Osteoblast (primary cell): Measurements from ENCODE around the gene KANK2. TPM values are rescaled to one million over a fixed set of nuclear protein-coding genes. Genes with fewer than 3 reads are reported as not detected.
A peak's percentile ranks its signal among the peaks of the same experiment; 100 is the strongest.

Experiments used
- DNase-seq: peaks from one replicate; pipeline ENCODE4 v3.0.0; 2011; ENCODE audit warnings: low spot score, mixed read lengths; ENCODE audit not compliant: insufficient read length; ENCODE audit errors: missing footprints
- H2AFZ ChIP-seq: 2 replicates; pipeline ENCODE4 v1.6.0; 2011; ENCODE audit warnings: mild to moderate bottlenecking, low read length
- H3K27ac ChIP-seq: 2 replicates; pipeline ENCODE4 v1.5.1; 2011; ENCODE audit warnings: mild to moderate bottlenecking, low read depth, low read length, moderate library complexity
- H3K27me3 ChIP-seq: 2 replicates; pipeline ENCODE4 v1.6.0; 2012; ENCODE audit warnings: mild to moderate bottlenecking, control low read depth, inconsistent platforms, low read length, moderate library complexity; ENCODE audit not compliant: insufficient read depth
- H3K36me3 ChIP-seq: 2 replicates; pipeline ENCODE4 v1.5.1; 2011; ENCODE audit warnings: mild to moderate bottlenecking, low read length, control low read depth, moderate library complexity; ENCODE audit not compliant: insufficient read depth
- H3K4me1 ChIP-seq: 2 replicates; pipeline ENCODE4 v1.5.1; 2011; ENCODE audit warnings: mild to moderate bottlenecking, low read length, control low read depth, moderate library complexity; ENCODE audit not compliant: insufficient read depth
- H3K4me2 ChIP-seq: 2 replicates; pipeline ENCODE4 v1.6.0; 2011; ENCODE audit warnings: mild to moderate bottlenecking, low read length; ENCODE audit not compliant: insufficient read depth
- H3K4me3 ChIP-seq: fragments of 200-600 bp; sonication (generic); 3 replicates; pipeline ENCODE4 v1.5.1; 2012; ENCODE audit warnings: mild to moderate bottlenecking, low read length, inconsistent platforms; ENCODE audit not compliant: insufficient read depth
- H3K79me2 ChIP-seq: 2 replicates; pipeline ENCODE4 v1.6.0; 2012; ENCODE audit warnings: mild to moderate bottlenecking, low read length, control low read depth, inconsistent platforms; ENCODE audit not compliant: insufficient read depth
- H3K9me3 ChIP-seq: 2 replicates; pipeline ENCODE4 v1.5.1; 2011; ENCODE audit warnings: low read depth, low read length, control low read depth
- H4K20me1 ChIP-seq: 2 replicates; pipeline ENCODE4 v1.6.0; 2012; ENCODE audit warnings: mild to moderate bottlenecking, low read length, control low read depth; ENCODE audit not compliant: insufficient read depth
- CTCF ChIP-seq: IDR thresholded peaks from 2 replicates; pipeline ENCODE4 v1.5.1; 2011; ENCODE audit warnings: mild to moderate bottlenecking, low read depth, low read length, moderate library complexity; ENCODE audit errors: extremely low read depth
- total RNA-seq: library from RNA; depleted of rRNA; stranded (reverse); fragments of >200 nt; gene quantifications from 2 replicates; pipeline ENCODE4 v1.2.3, GENCODE V29; 2012

KANK2 gene
- total RNA-seq, 1 donor = 295 TPM

GRCh38 chr19:11138601-11139300 lies 58.6 kb downstream of the KANK2 start:
- no peaks in the 10 kb centered on the region for H4K20me1 ChIP-seq
- H3K4me3 ChIP-seq = peak overlapping the region; percentile 57
- no peaks in the 10 kb centered on the region for H3K79me2 ChIP-seq
- peak overlapping the region; percentile 86 for H3K27ac ChIP-seq
- peak overlapping the region; percentile 37 for H2AFZ ChIP-seq
- H3K9me3 ChIP-seq = no peaks in the 10 kb centered on the region
- peak overlapping the region; percentile 72 for H3K4me2 ChIP-seq
- no peaks in the 10 kb centered on the region for H3K27me3 ChIP-seq
- DNase-seq = peak; percentile 96
- peaks cover 45% of the 10 kb centered on the region for H3K4me1 ChIP-seq
- no peak for TF ChIP-seq CTCF
- no peaks in the 10 kb centered on the region for H3K36me3 ChIP-seq

- DNase-seq = peak; percentile 96
- Histone ChIP-seq H3K4me2 (peak overlapping the region; percentile 86), H3K36me3 (peaks cover 8% of the 10 kb centered on the region), H3K27ac (peak overlapping the region; percentile 86), H3K9me3 (no peaks in the 10 kb centered on the region), H3K4me1 (peaks cover 35% of the 10 kb centered on the region), H3K4me3 (peak overlapping the region; percentile 63), H3K79me2 (no peaks in the 10 kb centered on the region), H2AFZ (peak overlapping the region; percentile 80), H3K27me3 (no peaks in the 10 kb centered on the region), H4K20me1 (no peaks in the 10 kb centered on the region)
- peak; percentile 82 for TF ChIP-seq CTCF
Observed at GRCh38 chr19:11137542-11138384, 59.6 kb downstream of the KANK2 start.

GRCh38 chr19:11136400-11137101 lies 60.8 kb downstream of the KANK2 start:
- no peak for TF ChIP-seq CTCF
- Histone ChIP-seq H3K79me2 (no peaks in the 10 kb centered on the region), H3K9me3 (no peaks in the 10 kb centered on the region), H2AFZ (no peak overlapping the region), H3K27me3 (no peaks in the 10 kb centered on the region), H3K4me3 (no peak overlapping the region), H3K4me2 (no peak overlapping the region), H4K20me1 (no peaks in the 10 kb centered on the region), H3K4me1 (peaks cover 25% of the 10 kb centered on the region), H3K27ac (no peak overlapping the region), H3K36me3 (peaks cover 19% of the 10 kb centered on the region)
- DNase-seq = peak; percentile 51

- no peaks in the 10 kb centered on the region for H3K9me3 ChIP-seq
- H3K4me2 ChIP-seq = no peak overlapping the region
- no peak overlapping the region for H3K27ac ChIP-seq
- no peak for TF ChIP-seq CTCF
- peaks cover 2% of the 10 kb centered on the region for H4K20me1 ChIP-seq
- no peak overlapping the region for H2AFZ ChIP-seq
- peak; percentile 57 for DNase-seq
- no peak overlapping the region for H3K4me3 ChIP-seq
- H3K27me3 ChIP-seq = no peaks in the 10 kb centered on the region
- peaks cover 69% of the 10 kb centered on the region for H3K36me3 ChIP-seq
- H3K4me1 ChIP-seq = no peaks in the 10 kb centered on the region
- H3K79me2 ChIP-seq = no peaks in the 10 kb centered on the region
Observed at GRCh38 chr19:11131471-11131870, 65.9 kb downstream of the KANK2 start.
